H9 (cell line): Measurements from ENCODE around the gene C1D. TPM values are rescaled to one million over a fixed set of nuclear protein-coding genes. Genes with fewer than 3 reads are reported as not detected.

Experiments used
- DNase-seq: peaks from one replicate; pipeline ENCODE4 v3.0.0-alpha.2; 2017
- H2AFZ ChIP-seq: one replicate; pipeline ENCODE4 v1.6.1; 2013; ENCODE audit warnings: mild to moderate bottlenecking, low read length, control low read depth, moderate library complexity
- H2AK5ac ChIP-seq: 2 replicates; pipeline ENCODE4 v1.6.1; 2013; ENCODE audit warnings: low read length, control low read depth, mixed read lengths; ENCODE audit not compliant: insufficient read length
- H2BK120ac ChIP-seq: one replicate; pipeline ENCODE4 v1.6.1; 2013; ENCODE audit warnings: low read depth, mild to moderate bottlenecking, low read length, control low read depth, inconsistent platforms; ENCODE audit not compliant: poor library complexity, severe bottlenecking
- H2BK12ac ChIP-seq: 2 replicates; pipeline ENCODE4 v1.6.1; 2013; ENCODE audit warnings: low read length, control low read depth, mixed read lengths, low read depth; ENCODE audit not compliant: insufficient read length
- H2BK15ac ChIP-seq: 2 replicates; pipeline ENCODE4 v1.6.1; 2013; ENCODE audit warnings: low read depth, low read length, control low read depth
- H2BK20ac ChIP-seq: one replicate; pipeline ENCODE4 v1.6.1; 2013; ENCODE audit warnings: low read depth, mild to moderate bottlenecking, low read length, control low read depth, inconsistent platforms; ENCODE audit not compliant: poor library complexity, severe bottlenecking
- H2BK5ac ChIP-seq: 2 replicates; pipeline ENCODE4 v1.6.1; 2013; ENCODE audit warnings: low read length, control low read depth, mixed read lengths; ENCODE audit not compliant: insufficient read length
- H3K14ac ChIP-seq: 2 replicates; pipeline ENCODE4 v1.6.1; 2013; ENCODE audit warnings: low read length, control low read depth; ENCODE audit not compliant: insufficient read depth
- H3K18ac ChIP-seq: 2 replicates; pipeline ENCODE4 v1.6.1; 2013; ENCODE audit warnings: low read depth, mild to moderate bottlenecking, mixed read lengths, low read length, control low read depth; ENCODE audit not compliant: insufficient read length
- H3K23ac ChIP-seq: 2 replicates; pipeline ENCODE4 v1.6.1; 2013; ENCODE audit warnings: low read length, control low read depth, mixed read lengths, low read depth; ENCODE audit not compliant: insufficient read length
- H3K23me2 ChIP-seq: 2 replicates; pipeline ENCODE4 v1.6.1; 2013; ENCODE audit warnings: low read depth, mild to moderate bottlenecking, mixed read lengths, low read length, control low read depth; ENCODE audit not compliant: insufficient read length, poor library complexity, severe bottlenecking
- H3K27ac ChIP-seq: 2 replicates; pipeline ENCODE4 v1.5.1; 2013; ENCODE audit warnings: low read length, control low read depth, mixed read lengths, low read depth; ENCODE audit not compliant: insufficient read length
- H3K27me3 ChIP-seq: 2 replicates; pipeline ENCODE4 v1.6.1; 2013; ENCODE audit warnings: low read length, control low read depth, inconsistent platforms; ENCODE audit not compliant: insufficient read depth
- H3K4ac ChIP-seq: 2 replicates; pipeline ENCODE4 v1.6.1; 2013; ENCODE audit warnings: low read depth, mild to moderate bottlenecking, control low read depth, inconsistent platforms, low read length, moderate library complexity
- H3K4me1 ChIP-seq: 2 replicates; pipeline ENCODE4 v1.6.1; 2013; ENCODE audit warnings: low read length, control low read depth, inconsistent platforms; ENCODE audit not compliant: insufficient read depth
- H3K4me2 ChIP-seq: 2 replicates; pipeline ENCODE4 v1.6.1; 2013; ENCODE audit warnings: low read length, control low read depth, mixed read lengths; ENCODE audit not compliant: insufficient read length, insufficient read depth
- H3K56ac ChIP-seq: 2 replicates; pipeline ENCODE4 v1.6.1; 2013; ENCODE audit warnings: low read depth, mild to moderate bottlenecking, mixed read lengths, low read length, control low read depth; ENCODE audit not compliant: insufficient read length
- H3K79me1 ChIP-seq: 2 replicates; pipeline ENCODE4 v1.6.1; 2013; ENCODE audit warnings: low read depth, mild to moderate bottlenecking, moderate library complexity, low read length, control low read depth, inconsistent platforms; ENCODE audit not compliant: insufficient read depth, poor library complexity, severe bottlenecking
- H3K79me2 ChIP-seq: 2 replicates; pipeline ENCODE4 v1.6.1; 2013; ENCODE audit warnings: low read length, control low read depth, inconsistent platforms; ENCODE audit not compliant: insufficient read depth
- H3K9ac ChIP-seq: 2 replicates; pipeline ENCODE4 v1.6.1; 2013; ENCODE audit warnings: low read length, control low read depth, mixed read lengths; ENCODE audit not compliant: insufficient read length; ENCODE audit errors: extremely low read depth
- H3K9me3 ChIP-seq: one replicate; pipeline ENCODE4 v1.6.1; 2013; ENCODE audit warnings: low read depth, low read length, inconsistent platforms; ENCODE audit not compliant: control insufficient read depth
- H3T11ph ChIP-seq: one replicate; pipeline ENCODE4 v1.6.1; 2013; ENCODE audit warnings: mild to moderate bottlenecking, low read length, control low read depth, inconsistent platforms
- H4K20me1 ChIP-seq: one replicate; pipeline ENCODE4 v1.6.1; 2013; ENCODE audit not compliant: control insufficient read depth, insufficient read length, insufficient read depth
- H4K5ac ChIP-seq: 2 replicates; pipeline ENCODE4 v1.6.1; 2013; ENCODE audit warnings: low read depth, mild to moderate bottlenecking, mixed read lengths, low read length, control low read depth; ENCODE audit not compliant: insufficient read length
- H4K8ac ChIP-seq: replicated peaks from 2 replicates; pipeline ENCODE4 v1.6.1; 2013; ENCODE audit warnings: low read length, control low read depth, mixed read lengths, low read depth; ENCODE audit not compliant: insufficient read length
- H4K91ac ChIP-seq: 2 replicates; pipeline ENCODE4 v1.6.1; 2013; ENCODE audit warnings: low read depth, mild to moderate bottlenecking, moderate library complexity, mixed read lengths, low read length, control low read depth; ENCODE audit not compliant: insufficient read length
- H3K27ac Mint-ChIP-seq, 3 experiments: 2 replicates in 2 of 3; 3 replicates in 1 of 3; pipeline ENCODE4 v1.8.0; 2020 to 2021; ENCODE audit warnings: mixed read lengths in 3 of 3, mild to moderate bottlenecking in 1 of 3, moderate library complexity in 1 of 3
- H3K27me3 Mint-ChIP-seq: 2 replicates; pipeline ENCODE4 v1.8.0; 2021; ENCODE audit warnings: low read depth, mild to moderate bottlenecking, moderate library complexity, mixed read lengths
- H3K36me3 Mint-ChIP-seq, 3 experiments: 2 replicates in 2 of 3; 3 replicates in 1 of 3; pipeline ENCODE4 v1.8.0; 2020 to 2021; ENCODE audit warnings: low read depth in 3 of 3, mixed read lengths in 3 of 3; ENCODE audit not compliant: insufficient read depth in 1 of 3
- H3K4me1 Mint-ChIP-seq, 2 experiments: 2 replicates each; pipeline ENCODE4 v1.8.0; 2020; ENCODE audit warnings: mixed read lengths in 2 of 2
- H3K4me3 Mint-ChIP-seq, 2 experiments: 2 replicates in 1 of 2; 3 replicates in 1 of 2; pipeline ENCODE4 v1.8.0; 2020 to 2021; ENCODE audit warnings: mild to moderate bottlenecking in 2 of 2, mixed read lengths in 2 of 2, moderate library complexity in 1 of 2
- H3K9me3 Mint-ChIP-seq, 2 experiments: 2 replicates in 1 of 2; 3 replicates in 1 of 2; pipeline ENCODE4 v1.8.0; 2020; ENCODE audit warnings: mild to moderate bottlenecking in 2 of 2, mixed read lengths in 2 of 2, moderate library complexity in 1 of 2
- CTCF ChIP-seq: fragments of 200-600 bp; sonication (generic); conservative IDR thresholded peaks from 3 replicates; pipeline ENCODE4 v1.8.0; 2021; ENCODE audit warnings: antibody characterized with exemption, mild to moderate bottlenecking
- WGBS: extraction: QIAGEN DNeasy Blood & Tissue Kit; methylation state at CpG from one replicate; pipeline ENCODE4 v1.1.7; 2013; ENCODE audit warnings: missing lambda C conversion rate, low lambda C conversion rate, mixed read lengths; ENCODE audit not compliant: insufficient read length; ENCODE audit errors: extremely low coverage; 5-methylcytosine and 5-hydroxymethylcytosine counted together
- total RNA-seq: library from RNA; stranded (reverse); gene quantifications from 2 replicates; pipeline ENCODE4 v1.2.1, GENCODE V29; 2021

C1D gene
- total RNA-seq, 1 experiment from 2014 or later, result 19.7 TPM

GRCh38 chr2:68083346-68083745 is 20.5 kb upstream of the C1D start:
- no peak overlapping the region for H3K14ac ChIP-seq
- Mint-ChIP-seq H3K4me3 (no peak overlapping the region), H3K4me1 (peaks cover 2 to 6% of the 10 kb centered on the region in 2 experiments; a peak in 2 of 4 replicates), H3K9me3 (no peaks in the 10 kb centered on the region), H3K27ac (no peak overlapping the region), H3K36me3 (no peaks in the 10 kb centered on the region), H3K27me3 (peaks cover 14% of the 10 kb centered on the region)
- no peaks in the 10 kb centered on the region for H3K4me1 ChIP-seq
- no peak overlapping the region for H2BK120ac ChIP-seq
- H3K4me2 ChIP-seq, result no peak overlapping the region
- no peak overlapping the region for H2BK20ac ChIP-seq
- H3T11ph ChIP-seq, result no peak overlapping the region
- no peak overlapping the region for H2AFZ ChIP-seq
- no peak overlapping the region for H3K23ac ChIP-seq
- no peak overlapping the region for H3K4ac ChIP-seq
- no peaks in the 10 kb centered on the region for H3K27me3 ChIP-seq
- H2AK5ac ChIP-seq, result no peak overlapping the region
- no peaks in the 10 kb centered on the region for H3K9me3 ChIP-seq
- no peak overlapping the region for H3K27ac ChIP-seq
- no peak overlapping the region for H3K18ac ChIP-seq
- no peak overlapping the region for H2BK15ac ChIP-seq
- H2BK12ac ChIP-seq, result no peak overlapping the region
- no peak overlapping the region for H2BK5ac ChIP-seq
- no peaks in the 10 kb centered on the region for H3K23me2 ChIP-seq
- no peaks in the 10 kb centered on the region for H3K79me2 ChIP-seq
- TF ChIP-seq CTCF, result no peak
- no peak for DNase-seq
- no CpG with 5 or more reads among the region's 1 CpG for WGBS
- no peak overlapping the region for H3K9ac ChIP-seq
- no peak overlapping the region for H4K5ac ChIP-seq
- no peaks in the 10 kb centered on the region for H4K20me1 ChIP-seq
- H3K79me1 ChIP-seq, result no peaks in the 10 kb centered on the region
- H3K56ac ChIP-seq, result no peak overlapping the region
- no peak overlapping the region for H4K8ac ChIP-seq
- H4K91ac ChIP-seq, result no peak overlapping the region
